MG63 (cell line): ENCODE data around the gene RAPGEF4. TPM values are rescaled to one million over a fixed set of nuclear protein-coding genes. Genes with fewer than 3 reads are reported as not detected.

Experiments used
- DNase-seq: peaks from one replicate; pipeline ENCODE4 v3.0.0-alpha.2; 2020
- H3K27me3 ChIP-seq: fragments of 250-450 bp; sonication (Bioruptor Pico); 2 replicates; pipeline ENCODE4 v1.5.1; 2020; ENCODE audit warnings: mild to moderate bottlenecking, moderate library complexity
- H3K36me3 ChIP-seq: fragments of 250-450 bp; sonication (Bioruptor Pico); 2 replicates; pipeline ENCODE4 v1.5.1; 2020; ENCODE audit warnings: mild to moderate bottlenecking, moderate library complexity
- H3K4me3 ChIP-seq: fragments of 250-450 bp; sonication (Bioruptor Pico); 2 replicates; pipeline ENCODE4 v1.5.1; 2020; ENCODE audit warnings: mild to moderate bottlenecking, moderate library complexity
- H3K9me3 ChIP-seq: fragments of 250-450 bp; sonication (Bioruptor Pico); 2 replicates; pipeline ENCODE4 v1.5.1; 2020; ENCODE audit warnings: mild to moderate bottlenecking, moderate library complexity
- total RNA-seq: library from RNA; depleted of rRNA; stranded (reverse); fragments of >200 nt; shearing (Covaris generic); gene quantifications from 2 replicates; pipeline ENCODE4 v1.2.3, GENCODE V29; 2014; ENCODE audit warnings: low replicate concordance

The RAPGEF4 gene
- total RNA-seq, 1 experiment from 2014 or later, result not detected

DNA sequence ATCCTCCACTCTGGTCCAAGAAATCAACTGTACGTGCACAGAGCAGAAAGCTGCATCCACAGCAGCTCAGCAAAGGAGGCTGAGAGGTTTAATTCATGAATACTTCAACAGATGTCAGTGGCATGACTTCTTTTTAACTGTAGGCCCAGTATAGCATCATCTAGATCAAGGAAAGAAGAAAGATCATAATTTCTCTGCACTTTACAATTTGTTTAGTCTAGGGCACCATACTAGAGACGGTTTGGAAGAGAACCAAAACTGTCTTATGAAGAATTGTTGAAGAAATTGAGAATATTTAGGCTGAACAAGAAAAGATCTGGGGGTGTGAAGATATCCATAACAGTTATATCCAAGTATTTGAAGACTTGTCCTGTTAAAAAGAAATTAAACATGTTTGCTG, 309.5 kb downstream of the RAPGEF4 start:
- DNase-seq, result no peak
- Histone ChIP-seq H3K9me3 (no peaks in the 10 kb centered on the region), H3K4me3 (no peak overlapping the region), H3K36me3 (no peaks in the 10 kb centered on the region), H3K27me3 (no peaks in the 10 kb centered on the region)

DNA sequence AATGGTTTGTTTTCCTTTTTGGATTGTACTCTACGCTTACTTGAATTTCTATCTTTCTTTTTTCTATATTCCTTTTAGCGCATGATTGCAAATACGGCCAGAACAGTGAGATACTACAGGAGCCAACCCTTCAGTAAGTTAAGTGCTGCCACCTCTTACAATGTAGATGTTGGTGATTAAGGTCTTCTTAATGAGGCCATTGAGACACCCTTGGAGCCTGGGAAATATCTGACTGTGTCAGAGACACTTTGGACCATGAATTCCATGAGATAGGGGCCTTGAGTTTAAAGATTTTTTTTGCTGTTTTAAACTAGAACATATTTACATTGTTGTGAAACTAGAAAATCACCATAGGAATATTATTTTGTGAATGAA, 312.9 kb downstream of the RAPGEF4 start:
- Histone ChIP-seq H3K4me3 (no peak overlapping the region), H3K27me3 (no peaks in the 10 kb centered on the region), H3K9me3 (no peaks in the 10 kb centered on the region), H3K36me3 (no peaks in the 10 kb centered on the region)
- DNase-seq, result no peak

DNA sequence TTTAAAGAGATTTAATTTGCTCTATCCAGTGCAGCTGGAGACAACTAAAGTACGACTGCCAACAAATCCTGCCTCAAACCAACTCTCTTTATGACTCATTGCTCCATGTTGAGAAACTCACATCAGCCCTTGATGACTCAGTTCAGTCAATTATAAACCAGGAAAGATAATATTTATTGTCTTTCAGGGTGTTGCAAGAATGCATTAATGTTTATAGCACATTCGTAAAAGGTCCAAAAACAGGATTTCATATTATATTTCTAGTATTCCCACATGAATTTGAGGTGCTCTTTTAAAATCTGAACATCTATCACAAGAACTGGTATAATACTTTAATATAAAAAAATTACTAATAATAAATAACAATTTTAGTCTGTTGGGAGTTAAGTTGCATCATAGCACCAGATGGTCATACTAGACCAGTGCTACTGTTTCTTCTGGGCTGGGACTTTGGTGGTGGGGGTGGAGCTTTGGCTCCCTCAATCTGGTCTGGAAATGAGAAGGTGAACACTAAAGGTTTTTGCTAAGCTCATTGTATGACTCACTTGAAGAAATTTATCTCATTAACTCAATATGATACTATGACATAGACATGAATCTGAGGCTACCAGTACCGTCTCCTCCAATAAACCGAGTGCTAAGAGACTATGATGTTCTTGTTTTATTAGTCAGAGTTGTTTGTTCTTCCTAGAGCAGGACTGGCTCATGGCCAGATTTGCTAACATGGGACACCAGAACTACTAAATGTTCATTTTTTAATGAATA, 313.4 kb downstream of the RAPGEF4 start:
- Histone ChIP-seq H3K4me3 (0 out of 2 replicates have a peak overlapping the region, but pooled peaks have one; percentile 4), H3K36me3 (no peaks in the 10 kb centered on the region), H3K9me3 (no peaks in the 10 kb centered on the region), H3K27me3 (no peaks in the 10 kb centered on the region)
- peak; percentile 95 for DNase-seq

DNA sequence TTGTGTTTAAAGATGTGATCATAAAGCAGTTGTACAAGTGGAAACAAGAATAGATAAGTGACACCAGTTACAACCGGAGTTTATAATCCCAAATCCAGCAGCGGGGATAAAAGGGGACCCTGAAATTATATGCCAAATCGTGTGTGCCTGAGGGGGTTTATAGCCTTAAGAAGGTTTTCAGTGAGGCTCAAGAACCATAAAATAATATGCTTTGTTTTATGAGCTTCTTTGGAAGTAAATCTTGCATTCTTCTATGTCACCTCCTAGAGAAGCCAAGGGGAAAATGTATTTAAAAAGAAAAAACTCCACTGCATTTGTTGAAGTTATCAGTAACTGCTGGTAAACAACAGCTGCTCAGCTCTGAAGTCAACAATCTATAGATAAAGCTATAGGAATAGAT, 314.2 kb downstream of the RAPGEF4 start:
- no peaks in the 10 kb centered on the region for H3K27me3 ChIP-seq
- no peak for DNase-seq
- no peaks in the 10 kb centered on the region for H3K9me3 ChIP-seq
- H3K4me3 ChIP-seq, result no peak overlapping the region
- no peaks in the 10 kb centered on the region for H3K36me3 ChIP-seq

DNA sequence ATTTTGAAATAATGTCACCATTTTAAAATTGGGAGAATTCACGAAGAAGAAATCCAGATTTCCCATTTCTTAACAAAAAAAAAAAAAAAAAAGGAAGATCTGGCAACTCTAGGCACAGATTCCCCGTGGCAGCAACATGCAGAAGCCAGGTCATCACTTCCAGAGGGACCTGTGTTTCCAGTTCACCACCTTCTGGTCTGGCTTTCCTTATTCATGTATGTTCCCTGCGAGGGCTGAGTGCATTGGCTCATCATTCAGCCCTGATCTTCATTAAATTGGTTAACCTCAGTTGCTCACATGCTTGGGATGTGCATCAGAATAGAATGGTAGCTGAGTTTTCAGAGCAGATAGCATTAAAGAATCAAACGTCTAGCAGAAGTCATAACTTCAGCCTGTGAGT, 315.0 kb downstream of the RAPGEF4 start:
- H3K27me3 ChIP-seq, result no peaks in the 10 kb centered on the region
- no peaks in the 10 kb centered on the region for H3K36me3 ChIP-seq
- no peak overlapping the region for H3K4me3 ChIP-seq
- H3K9me3 ChIP-seq, result no peaks in the 10 kb centered on the region
- no peak for DNase-seq

DNA sequence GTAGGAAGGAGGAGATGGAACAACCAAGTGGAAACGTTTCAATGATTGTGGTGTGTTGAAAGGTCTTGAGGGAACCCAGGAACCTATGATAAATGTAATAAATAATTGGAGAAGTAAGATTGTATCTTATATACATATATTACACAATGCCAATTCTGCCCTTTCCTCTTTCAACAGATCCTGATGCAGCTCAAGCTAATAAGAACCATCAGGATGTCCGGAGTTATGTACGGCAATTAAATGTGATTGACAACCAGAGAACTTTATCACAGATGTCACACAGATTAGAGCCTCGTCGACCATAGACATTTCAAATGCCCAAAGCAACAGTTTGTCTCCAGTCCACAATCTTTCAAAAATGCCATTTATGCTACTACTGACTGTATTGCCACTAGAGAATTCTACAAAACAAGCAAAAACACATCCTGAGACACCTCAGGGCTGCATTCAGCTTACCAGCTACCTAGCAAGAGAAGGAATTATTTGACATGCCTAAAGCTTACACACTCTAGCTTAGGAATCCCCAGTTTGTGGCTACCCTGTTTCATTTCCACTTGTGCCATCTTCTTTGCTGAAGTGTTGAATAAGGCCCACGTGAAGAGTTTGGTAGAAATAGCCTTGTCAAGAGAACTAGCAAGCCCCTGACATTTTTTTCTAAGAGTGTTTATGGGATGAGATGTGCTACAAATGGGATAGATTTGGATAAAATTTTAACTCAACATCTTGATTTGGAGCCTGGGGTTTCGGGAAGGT, 316.0 kb downstream of the RAPGEF4 start:
- H3K36me3 ChIP-seq, result no peaks in the 10 kb centered on the region
- H3K27me3 ChIP-seq, result no peaks in the 10 kb centered on the region
- no peak for DNase-seq
- no peak overlapping the region for H3K4me3 ChIP-seq
- H3K9me3 ChIP-seq, result no peaks in the 10 kb centered on the region

DNA sequence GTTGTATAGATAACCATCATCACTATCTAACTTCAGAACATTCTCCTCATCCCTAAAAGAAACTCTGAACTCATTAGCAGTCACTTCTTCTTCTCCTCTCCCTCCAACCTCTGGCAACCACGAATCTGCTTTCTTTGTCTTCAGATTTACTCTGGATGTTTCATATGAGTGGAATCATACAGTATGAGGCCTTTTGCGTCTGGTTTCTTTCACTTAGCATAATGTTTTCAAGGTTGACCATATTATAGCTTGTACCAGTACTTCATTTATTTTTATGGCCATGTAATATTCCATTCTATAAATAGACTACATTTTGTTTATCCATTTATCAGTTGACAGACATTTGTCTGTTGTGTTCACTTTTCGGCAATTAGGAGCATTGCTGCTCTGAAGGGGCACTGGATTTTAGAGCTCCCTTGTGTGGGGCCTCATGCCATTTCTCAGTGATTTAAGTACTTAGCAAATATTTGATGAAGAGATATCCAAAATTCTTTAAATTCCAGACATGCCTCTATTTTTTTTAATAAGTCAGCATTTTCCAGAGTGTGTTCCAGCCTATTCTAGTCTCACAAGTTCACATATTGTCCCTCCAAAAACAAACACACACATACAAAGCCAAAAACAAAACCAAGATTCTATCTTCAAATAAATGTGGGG, 317.5 kb downstream of the RAPGEF4 start:
- DNase-seq, result no peak
- Histone ChIP-seq H3K36me3 (no peaks in the 10 kb centered on the region), H3K27me3 (no peaks in the 10 kb centered on the region), H3K9me3 (peaks cover 2% of the 10 kb centered on the region; the same call in 1 of the 2 replicates), H3K4me3 (no peak overlapping the region)

DNA sequence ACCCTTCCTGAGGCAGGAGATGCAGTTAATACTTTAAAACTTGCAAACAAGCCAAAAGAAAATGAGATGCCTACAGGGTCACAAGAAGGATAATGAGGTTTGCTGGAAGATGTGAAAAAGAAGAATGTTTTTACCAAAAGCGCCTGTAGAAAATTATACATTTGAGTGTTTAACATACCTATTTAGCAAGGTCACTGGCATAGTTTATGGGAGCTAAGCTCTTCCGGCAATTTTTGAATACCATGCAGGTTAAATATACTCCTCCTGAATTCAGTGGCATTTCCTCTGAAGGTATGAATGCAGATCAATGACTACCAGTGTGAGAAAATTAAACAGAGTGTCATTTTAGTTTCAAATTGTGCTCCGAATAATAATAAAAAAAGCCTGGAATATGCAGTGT, 318.8 kb downstream of the RAPGEF4 start:
- DNase-seq, result no peak
- Histone ChIP-seq H3K27me3 (no peaks in the 10 kb centered on the region), H3K9me3 (peaks cover 2% of the 10 kb centered on the region; the same call in 1 of the 2 replicates), H3K36me3 (no peaks in the 10 kb centered on the region), H3K4me3 (no peak overlapping the region)

DNA sequence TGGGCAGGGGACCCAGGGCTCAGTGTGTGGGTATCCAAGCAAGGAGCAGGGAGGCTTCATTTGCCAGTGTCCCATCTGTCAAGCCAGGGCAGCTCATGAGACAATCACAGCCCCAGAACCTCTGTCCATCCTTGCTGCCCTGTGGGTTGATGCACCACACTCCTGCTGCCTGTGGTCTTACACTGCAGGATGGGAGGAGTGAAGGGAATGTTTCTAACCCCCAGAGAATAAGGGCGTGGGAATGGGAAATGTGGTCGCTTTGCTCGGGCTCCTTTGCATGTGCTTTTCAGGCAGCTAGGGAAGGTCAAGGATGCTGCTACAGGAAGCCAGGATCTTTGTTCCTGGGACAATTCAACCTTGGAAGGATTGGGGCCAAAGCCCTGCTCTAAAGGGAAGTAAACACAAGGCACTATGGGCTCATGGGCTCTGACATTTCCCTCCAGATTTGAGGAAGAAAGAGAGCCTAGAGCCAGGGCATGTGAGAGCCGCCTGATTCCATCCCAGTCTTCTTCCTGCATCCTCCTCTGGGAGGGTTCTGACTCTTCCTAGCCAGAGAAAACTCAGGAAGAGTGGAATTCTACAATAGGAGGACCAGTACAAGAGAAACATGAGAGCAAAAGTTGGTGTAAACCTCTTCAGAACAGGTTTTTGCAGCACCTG, 321.2 kb downstream of the RAPGEF4 start:
- H3K9me3 ChIP-seq, result peaks cover 2% of the 10 kb centered on the region; the same call in 1 of the 2 replicates
- H3K36me3 ChIP-seq, result no peaks in the 10 kb centered on the region
- no peaks in the 10 kb centered on the region for H3K27me3 ChIP-seq
- DNase-seq, result no peak
- no peak overlapping the region for H3K4me3 ChIP-seq

DNA sequence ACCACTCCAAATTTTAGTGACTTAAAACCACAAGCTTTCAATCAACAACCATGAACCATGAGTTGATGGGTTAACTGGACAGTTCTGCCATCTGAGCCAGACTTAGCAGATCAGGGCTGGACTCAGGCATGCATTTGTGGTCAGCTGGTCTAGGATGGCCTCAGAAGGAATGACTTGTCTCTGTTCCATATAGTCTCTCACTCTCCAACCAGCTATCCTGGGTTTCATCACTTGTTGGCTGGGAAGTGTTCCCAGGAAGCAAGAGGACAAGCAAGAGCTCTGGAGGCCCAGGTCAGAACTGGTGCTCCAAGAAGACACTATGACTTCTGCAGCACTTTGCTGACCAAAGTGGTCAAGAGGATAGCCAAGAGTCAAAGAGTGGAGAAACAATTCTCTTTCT, 322.5 kb downstream of the RAPGEF4 start:
- Histone ChIP-seq H3K36me3 (no peaks in the 10 kb centered on the region), H3K4me3 (no peak overlapping the region), H3K27me3 (no peaks in the 10 kb centered on the region), H3K9me3 (peaks cover 2% of the 10 kb centered on the region; the same call in 1 of the 2 replicates)
- DNase-seq, result no peak

DNA sequence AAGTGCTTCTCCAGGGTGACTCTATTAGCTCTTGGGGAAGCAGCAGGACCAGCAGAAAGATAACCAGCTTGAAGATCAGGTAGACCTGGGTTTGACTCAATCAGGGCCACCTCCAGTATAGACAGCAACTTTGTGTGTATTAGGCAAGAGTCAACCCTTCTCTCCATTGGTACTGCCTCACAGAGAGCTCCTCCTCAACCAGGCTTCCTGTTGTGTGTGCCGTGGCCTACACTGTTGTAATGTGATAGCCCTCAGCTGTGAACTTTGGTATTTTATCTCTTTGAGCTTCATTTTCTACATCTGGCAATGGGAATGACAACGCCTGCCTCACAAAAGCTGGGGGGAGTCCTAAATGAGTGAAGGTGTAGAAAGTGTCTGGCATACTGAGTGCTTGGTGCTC, 323.0 kb downstream of the RAPGEF4 start:
- Histone ChIP-seq H3K4me3 (no peak overlapping the region), H3K27me3 (no peaks in the 10 kb centered on the region), H3K36me3 (no peaks in the 10 kb centered on the region), H3K9me3 (peaks cover 2% of the 10 kb centered on the region; the same call in 1 of the 2 replicates)
- DNase-seq, result no peak

DNA sequence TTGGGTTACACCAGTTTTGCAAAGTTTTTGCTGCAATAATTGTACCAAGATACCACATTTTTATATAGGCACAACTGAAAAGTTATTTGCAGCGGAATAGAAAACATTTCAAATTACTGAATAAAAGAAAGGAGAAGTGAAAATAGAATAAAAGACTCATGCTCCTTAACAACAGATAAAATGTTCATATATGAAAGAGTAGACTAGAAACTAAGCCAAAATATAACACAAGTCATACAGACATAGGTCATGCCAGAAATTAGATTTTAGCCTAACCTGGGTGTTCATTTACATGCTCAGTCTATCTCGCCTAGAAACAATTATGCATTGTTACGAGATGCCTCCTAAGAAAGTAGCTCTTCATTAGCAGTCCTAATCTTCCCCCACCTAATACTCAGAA, 323.6 kb downstream of the RAPGEF4 start:
- DNase-seq, result no peak
- no peak overlapping the region for H3K4me3 ChIP-seq

DNA sequence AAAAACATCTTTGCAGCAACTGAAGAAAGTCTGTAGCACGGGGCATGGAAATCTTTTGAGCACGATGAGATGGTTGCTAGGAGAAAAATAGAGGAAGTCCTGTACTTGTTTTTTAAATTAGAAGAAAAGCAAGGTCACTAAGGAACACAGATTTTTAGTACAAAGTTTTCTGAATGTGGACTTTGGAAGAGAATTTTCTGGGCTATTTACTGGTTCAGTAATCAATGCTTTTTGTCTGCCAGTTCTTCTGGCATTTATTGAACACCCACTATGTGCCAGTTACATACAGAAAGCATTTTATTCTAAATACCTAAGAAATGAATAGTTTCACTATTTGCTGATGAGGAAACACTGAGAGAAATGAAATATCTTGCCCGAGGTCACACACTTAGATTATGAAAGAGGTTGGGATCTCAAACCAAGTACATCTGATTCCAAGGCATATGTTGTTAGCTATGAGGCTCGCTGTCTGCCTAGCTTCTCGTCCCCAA, 324.4 kb downstream of the RAPGEF4 start:
- no peaks in the 10 kb centered on the region for H3K27me3 ChIP-seq
- no peaks in the 10 kb centered on the region for H3K36me3 ChIP-seq
- peaks cover 2% of the 10 kb centered on the region; the same call in 1 of the 2 replicates for H3K9me3 ChIP-seq
- DNase-seq, result no peak
- no peak overlapping the region for H3K4me3 ChIP-seq

More for the DNA sequence above, 323.6 kb downstream of the RAPGEF4 start:
- Histone ChIP-seq H3K27me3 (no peaks in the 10 kb centered on the region), H3K36me3 (no peaks in the 10 kb centered on the region), H3K9me3 (peaks cover 2% of the 10 kb centered on the region; the same call in 1 of the 2 replicates)

DNA sequence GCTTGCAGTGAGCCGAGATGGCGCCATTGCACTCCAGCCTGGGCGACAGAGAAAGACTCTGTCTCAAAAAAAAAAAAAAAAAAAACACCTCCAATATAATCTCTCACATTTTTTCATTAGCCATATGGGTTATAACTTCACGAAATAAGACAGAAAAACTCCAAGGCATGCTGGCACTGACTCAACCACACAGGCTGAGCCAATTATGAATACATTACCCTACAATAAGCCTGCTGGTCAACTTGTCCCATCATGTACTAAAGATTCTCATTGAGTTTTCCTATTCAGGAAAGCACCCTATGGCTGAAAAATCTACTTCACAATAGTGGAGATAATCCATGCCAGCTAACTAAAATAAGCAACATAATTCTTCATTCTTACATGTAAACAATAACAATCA, 327.2 kb downstream of the RAPGEF4 start:
- H3K36me3 ChIP-seq, result no peaks in the 10 kb centered on the region
- H3K27me3 ChIP-seq, result no peaks in the 10 kb centered on the region
- peak; percentile 31 for DNase-seq
- no peak overlapping the region for H3K4me3 ChIP-seq
- peaks cover 2% of the 10 kb centered on the region; the same call in 1 of the 2 replicates for H3K9me3 ChIP-seq

DNA sequence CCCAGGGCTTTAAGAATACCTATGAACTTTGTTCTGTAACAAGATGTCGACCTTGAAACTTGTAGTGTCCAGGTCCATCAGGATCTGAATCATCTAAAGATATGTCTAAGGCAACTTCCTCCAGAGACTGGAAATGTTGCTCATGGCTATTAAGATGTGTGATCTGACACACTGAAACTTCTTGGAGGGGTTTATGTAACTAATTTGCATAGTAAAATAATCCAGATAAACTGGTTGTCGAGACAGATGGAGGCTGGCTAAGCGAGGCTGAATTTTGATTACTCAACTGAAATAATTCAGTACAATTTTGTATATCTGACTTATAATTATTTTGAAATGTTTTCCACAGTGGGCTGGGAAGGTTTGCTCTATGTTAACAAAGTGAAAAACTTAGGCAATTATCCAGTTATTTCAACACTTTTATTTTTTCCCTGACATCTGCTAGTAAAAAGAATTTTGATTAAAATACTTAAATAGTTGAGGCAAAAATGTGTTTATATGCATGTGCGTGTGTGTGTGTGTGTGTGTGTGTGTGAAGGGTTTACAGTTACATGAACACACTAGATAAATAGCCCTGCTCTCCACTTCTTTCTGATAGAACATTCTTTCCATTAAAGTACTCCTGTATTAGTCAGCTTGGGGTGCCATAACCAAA, 328.6 kb downstream of the RAPGEF4 start:
- H3K9me3 ChIP-seq, result no peaks in the 10 kb centered on the region
- no peak overlapping the region for H3K4me3 ChIP-seq
- H3K27me3 ChIP-seq, result no peaks in the 10 kb centered on the region
- H3K36me3 ChIP-seq, result no peaks in the 10 kb centered on the region
- no peak for DNase-seq
